ENCODE measurements around the gene TMPRSS3. TPM values are rescaled to one million over a fixed set of nuclear protein-coding genes. Genes with fewer than 3 reads are reported as not detected.
A peak's percentile ranks its signal among the peaks of the same experiment; 100 is the strongest.

The TMPRSS3 gene
- total and polyA plus RNA-seq, 9 of the 15 experiments (the other 6 are each of a cell fraction or from before 2014, with no cell fraction given), result 0.07 TPM; not detected in 8

DNA sequence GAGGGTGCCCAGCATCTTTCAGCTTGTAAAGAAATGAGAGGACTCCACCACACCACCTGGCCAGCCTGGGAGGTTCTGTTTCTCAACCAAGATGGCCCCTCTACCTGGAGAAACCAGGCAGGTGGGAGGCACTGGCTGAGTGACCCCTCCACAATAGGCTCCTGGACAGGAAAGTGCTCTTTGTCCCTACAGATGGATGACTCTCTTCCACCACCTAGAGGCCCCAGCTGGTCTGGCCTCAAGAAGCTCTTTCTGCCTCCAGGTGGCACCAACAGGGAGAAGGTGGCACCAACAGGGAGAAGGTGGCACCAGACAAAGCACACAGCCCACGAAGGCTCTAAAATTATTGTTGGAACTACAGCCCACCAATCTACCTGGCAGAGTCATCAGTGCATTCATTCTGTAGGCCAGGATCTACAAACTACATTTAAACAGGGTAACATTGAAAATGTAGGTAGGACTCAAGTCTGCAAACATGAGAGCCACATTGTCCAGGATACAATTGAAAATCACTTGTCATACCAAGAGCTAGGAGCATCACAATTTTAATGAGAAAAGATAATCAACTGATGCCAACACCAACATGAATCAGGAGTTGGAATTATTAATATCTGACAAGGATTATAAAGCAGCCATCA lies 14.4 kb downstream of the TMPRSS3 start (continued):
- TF ChIP-seq REST (IDR thresholded peaks at IDR 0.05; ENCODE audit: borderline replicate concordance) (peak; percentile 62), REST (CRISPR knock-in tag; IDR thresholded peaks at IDR 0.05; ENCODE audit: low read depth) (no peak)
